K562 (cell line): ENCODE data around the gene HRC. TPM values are rescaled to one million over a fixed set of nuclear protein-coding genes. Genes with fewer than 3 reads are reported as not detected.

Source experiments
- ARID4B ChIP-seq: sonication (generic); formaldehyde crosslinking; IDR thresholded peaks from 2 replicates; pipeline ENCODE4 v1.8.0; 2022; ENCODE audit warnings: mild to moderate bottlenecking, missing genetic modification reagents
- RCOR1 ChIP-seq, 2 experiments: IDR thresholded peaks; 2 replicates each; pipeline ENCODE4 v1.6.1; 2012; ENCODE audit warnings: low read depth in 2 of 2, low read length in 2 of 2, borderline replicate concordance in 1 of 2, improper control_type of control experiment in 1 of 2
- REST ChIP-seq, 2 experiments: fragments of 450-650 bp; formaldehyde crosslinking in 1 of 2; IDR thresholded peaks; 2 replicates each; pipeline versions ENCODE4 v1.4.0 to v1.6.1; 2014 to 2020; ENCODE audit warnings: mild to moderate bottlenecking in 2 of 2, borderline replicate concordance in 1 of 2, low read depth in 1 of 2
- THAP12 ChIP-seq: fragments of 250-450 bp; sonication (Bioruptor Pico); IDR thresholded peaks from 2 replicates; pipeline ENCODE4 v1.9.0; 2021; ENCODE audit warnings: mild to moderate bottlenecking, inconsistent platforms
- polyA plus RNA-seq, 8 experiments: library from polyadenylated mRNA; depleted of rRNA in 4 of 8; stranded (reverse) in 5 of 8; unstranded in 3 of 8; fragments of >200 nt; fragmentation: Nextera tagmentation in 2 of 8; fragmentation: Illumina TruSeq in 1 of 8; extraction: Ambion mirVana in 2 of 8; extraction: Trizol in 1 of 8; gene quantifications; 2 replicates each; pipeline versions ENCODE4 v1.2.1 to v1.2.3, GENCODE V29; 2011 to 2014; ENCODE audit warnings: inconsistent platforms in 1 of 8, missing spikeins in 1 of 8
- total RNA-seq, 7 experiments: library from RNA; depleted of rRNA in 6 of 7; stranded (reverse); fragments of >200 nt in 6 of 7; fragmentation: Illumina TruSeq in 2 of 7; extraction: Trizol in 2 of 7; gene quantifications; 2 replicates each; pipeline versions ENCODE4 v1.2.1 to v1.2.3, GENCODE V29; 2011 to 2021; ENCODE audit warnings: low replicate concordance in 1 of 7

HRC gene
- total and polyA plus RNA-seq, 9 of the 15 experiments (the other 6 are each of a cell fraction or from before 2014, with no cell fraction given): 0.66 to 18.7 (median 13.1) TPM

GRCh38 chr19:49148784-49149651, 6.2 kb downstream of the HRC start (continued):
- peak; percentile 97 for TF ChIP-seq REST (IDR thresholded peaks at IDR 0.05; ENCODE audit: borderline replicate concordance)
- peak; percentile 94 for TF ChIP-seq REST (CRISPR knock-in tag; IDR thresholded peaks at IDR 0.05; ENCODE audit: low read depth)
- TF ChIP-seq ARID4B (CRISPR knock-in tag): peak; percentile 41
- peak; percentile 79; the same call in 1 of the 2 replicates for TF ChIP-seq THAP12 (CRISPR knock-in tag)
- TF ChIP-seq RCOR1 (IDR thresholded peaks at IDR 0.05; ENCODE audit: borderline replicate concordance in 1 of 2, low read depth in 2 of 2, low read length in 2 of 2): 0 out of 4 replicates have a peak, but pooled peaks of 1 of the 2 experiments have one; percentile 11
